Measurements from ENCODE around the gene SYNE1.

GRCh38 chr6:152236370-152237097, 400.6 kb downstream of the SYNE1 start:
- no peak for TF ChIP-seq ZNF274 (IDR thresholded peaks at IDR 0.05; ENCODE audit: low read depth, low read length)
- TF ChIP-seq YY1 (IDR thresholded peaks at IDR 0.05; ENCODE audit: insufficient read depth, insufficient read length): no peak
- no peak for TF ChIP-seq SUZ12 (IDR thresholded peaks at IDR 0.05; ENCODE audit: extremely low read depth, insufficient read depth, insufficient read length)
